Neural cell (in vitro differentiated cells): ENCODE measurements around the gene FLOT1. TPM values are rescaled to one million over a fixed set of nuclear protein-coding genes. Genes with fewer than 3 reads are reported as not detected.

Experiments used
- H2AFZ ChIP-seq: fragments of 200-600, 300-800 bp; sonication (generic), shearing (Covaris generic); 2 replicates; pipeline ENCODE4 v1.6.0; 2014; ENCODE audit warnings: low read depth, mild to moderate bottlenecking, antibody characterized with exemption, low read length, moderate library complexity
- H3F3A ChIP-seq: fragments of 200-600 bp; shearing (Covaris generic); 2 replicates; pipeline ENCODE4 v1.6.1; 2016; ENCODE audit warnings: mild to moderate bottlenecking, moderate library complexity, mixed read lengths, antibody characterized with exemption, low read length; ENCODE audit not compliant: insufficient read depth, poor library complexity, severe bottlenecking
- H3K27ac ChIP-seq: fragments of 200-600, 300-800 bp; sonication (generic), shearing (Covaris generic); 2 replicates; pipeline ENCODE4 v1.5.1; 2014; ENCODE audit warnings: mild to moderate bottlenecking, low read length, moderate library complexity
- H3K27me3 ChIP-seq: fragments of 300-800, 200-600 bp; sonication (generic), shearing (Covaris generic); 2 replicates; pipeline ENCODE4 v1.6.0; 2014; ENCODE audit warnings: mild to moderate bottlenecking, low read depth, low read length, moderate library complexity; ENCODE audit not compliant: insufficient read depth
- H3K36me3 ChIP-seq: fragments of 300-800, 200-600 bp; sonication (generic), shearing (Covaris generic); 2 replicates; pipeline ENCODE4 v1.5.1; 2014; ENCODE audit warnings: mild to moderate bottlenecking, antibody characterized with exemption, low read length, moderate library complexity; ENCODE audit not compliant: insufficient read depth
- H3K4me2 ChIP-seq: fragments of 300-800, 200-600 bp; sonication (generic), shearing (Covaris generic); 2 replicates; pipeline ENCODE4 v1.6.0; 2014; ENCODE audit warnings: mild to moderate bottlenecking, low read length
- H3K4me3 ChIP-seq: fragments of 300-800, 200-600 bp; sonication (generic), shearing (Covaris generic); 2 replicates; pipeline ENCODE4 v1.5.1; 2014; ENCODE audit warnings: mild to moderate bottlenecking, low read length, moderate library complexity
- H3K79me2 ChIP-seq: fragments of 200-600 bp; shearing (Covaris generic); replicated peaks from 2 replicates; pipeline ENCODE4 v1.6.0; 2014; ENCODE audit warnings: mild to moderate bottlenecking, low read length, moderate library complexity; ENCODE audit not compliant: insufficient read depth
- H3K9ac ChIP-seq: fragments of 300-800, 200-600 bp; sonication (generic), shearing (Covaris generic); 2 replicates; pipeline ENCODE4 v1.6.1; 2016; ENCODE audit warnings: mild to moderate bottlenecking, low read length, mixed read lengths
- H3K9me2 ChIP-seq: fragments of 200-600 bp; shearing (Covaris generic); 2 replicates; pipeline ENCODE4 v1.6.1; 2016; ENCODE audit warnings: mild to moderate bottlenecking, low read length, mixed read lengths; ENCODE audit not compliant: insufficient read depth
- H3K9me3 ChIP-seq: fragments of 200-600, 300-800 bp; sonication (generic), shearing (Covaris generic); 2 replicates; pipeline ENCODE4 v1.6.1; 2016; ENCODE audit warnings: mild to moderate bottlenecking, mixed run types, low read length, moderate library complexity, mixed read lengths
- H4K20me1 ChIP-seq: fragments of 200-600 bp; shearing (Covaris generic); 2 replicates; pipeline ENCODE4 v1.6.1; 2016; ENCODE audit warnings: mild to moderate bottlenecking, mixed run types; ENCODE audit not compliant: insufficient read depth
- EP300 ChIP-seq: fragments of 450-650 bp; conservative IDR thresholded peaks from 2 replicates; pipeline ENCODE4 v1.6.1; 2014; ENCODE audit warnings: antibody characterized with exemption, mild to moderate bottlenecking, moderate library complexity; ENCODE audit not compliant: poor library complexity, severe bottlenecking
- EZH2 ChIP-seq: fragments of 200-600, 300-800 bp; shearing (Covaris generic), sonication (generic); IDR thresholded peaks from 2 replicates; pipeline ENCODE4 v1.6.1; 2014; ENCODE audit warnings: antibody characterized with exemption, low read length, borderline replicate concordance, mild to moderate bottlenecking; ENCODE audit not compliant: insufficient read depth, poor library complexity, severe bottlenecking
- MXI1 ChIP-seq: fragments of 450-650 bp; conservative IDR thresholded peaks from 2 replicates; pipeline ENCODE4 v1.6.1; 2014; ENCODE audit warnings: antibody characterized with exemption, mild to moderate bottlenecking; ENCODE audit not compliant: poor library complexity, severe bottlenecking
- POLR2AphosphoS5 ChIP-seq: IDR thresholded peaks from 2 replicates; pipeline ENCODE4 v1.6.1; 2012
- RAD21 ChIP-seq: fragments of 450-650 bp; conservative IDR thresholded peaks from 2 replicates; pipeline ENCODE4 v1.6.1; 2014; ENCODE audit warnings: antibody characterized with exemption, mild to moderate bottlenecking, moderate library complexity
- REST ChIP-seq: IDR thresholded peaks from 2 replicates; pipeline ENCODE4 v1.6.1; 2012; ENCODE audit warnings: borderline replicate concordance
- SMC3 ChIP-seq: fragments of 450-650 bp; conservative IDR thresholded peaks from 2 replicates; pipeline ENCODE4 v1.6.1; 2014; ENCODE audit warnings: antibody characterized with exemption, mild to moderate bottlenecking, moderate library complexity; ENCODE audit not compliant: poor library complexity
- TAF1 ChIP-seq: IDR thresholded peaks from 2 replicates; pipeline ENCODE4 v1.6.1; 2012; ENCODE audit warnings: low read depth
- polyA plus RNA-seq: library from polyadenylated mRNA; depleted of rRNA; stranded (reverse); fragments of >200 nt; gene quantifications from 2 replicates; pipeline ENCODE4 v1.2.3, GENCODE V29; 2014
- TF ChIP-seq, protein P1 (sequence below): fragments of 450-650 bp; IDR thresholded peaks from 2 replicates; pipeline ENCODE4 v1.5.1; 2014; ENCODE audit warnings: antibody characterized with exemption, mild to moderate bottlenecking, moderate library complexity; ENCODE audit not compliant: poor library complexity, severe bottlenecking

FLOT1 gene
- polyA plus RNA-seq, 1 donor from 2014 or later: 72.7 TPM

DNA sequence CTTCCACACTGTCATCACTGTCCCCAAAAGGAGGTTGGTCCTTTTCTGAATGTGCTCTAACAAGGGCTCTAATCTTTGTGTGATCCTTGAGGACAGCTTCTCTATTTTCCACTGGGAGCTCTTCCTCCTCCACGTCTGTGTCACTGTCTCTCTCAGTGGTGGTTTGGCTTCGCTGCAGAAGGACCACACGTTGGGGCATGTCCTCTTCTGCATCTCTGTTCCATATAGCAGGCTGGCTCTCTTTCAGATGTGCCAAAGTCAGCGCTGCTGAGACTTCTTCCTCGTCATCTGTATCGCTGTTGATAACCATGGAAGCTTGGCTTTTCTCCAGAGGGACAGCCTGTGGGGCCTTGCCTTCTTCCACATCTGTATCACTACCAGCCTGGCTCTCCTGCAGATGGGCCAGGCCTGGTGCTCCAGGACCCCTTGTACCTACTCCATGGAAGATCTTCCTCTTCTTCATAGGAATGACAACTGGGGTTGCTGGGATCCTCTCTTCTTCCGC lies 30.0 kb downstream of the FLOT1 start:
- H3K79me2 ChIP-seq: peaks cover 14% of the 10 kb centered on the region
- no peak overlapping the region for H3K27ac ChIP-seq
- no peak overlapping the region for H3K9ac ChIP-seq
- no peaks in the 10 kb centered on the region for H3K9me3 ChIP-seq
- H3K4me2 ChIP-seq: no peak overlapping the region
- no peaks in the 10 kb centered on the region for H4K20me1 ChIP-seq
- no peaks in the 10 kb centered on the region for H3F3A ChIP-seq
- H3K4me3 ChIP-seq: no peak overlapping the region
- no peak overlapping the region for H2AFZ ChIP-seq
- H3K9me2 ChIP-seq: no peaks in the 10 kb centered on the region
- no peak for TF ChIP-seq MXI1
- TF ChIP-seq SMC3: no peak
- TF ChIP-seq REST: no peak
- no peak for TF ChIP-seq RAD21
- no peak for TF ChIP-seq EZH2
- H3K27me3 ChIP-seq: no peaks in the 10 kb centered on the region
- H3K36me3 ChIP-seq: peaks cover 7% of the 10 kb centered on the region

- Histone ChIP-seq H3K36me3 (peaks cover 7% of the 10 kb centered on the region), H3K27me3 (no peaks in the 10 kb centered on the region), H2AFZ (no peak overlapping the region), H3K4me2 (no peak overlapping the region), H3K4me3 (no peak overlapping the region), H3K27ac (no peak overlapping the region), H3K9me2 (no peaks in the 10 kb centered on the region), H3K9ac (no peak overlapping the region), H3K79me2 (peaks cover 14% of the 10 kb centered on the region), H3F3A (no peaks in the 10 kb centered on the region), H3K9me3 (no peaks in the 10 kb centered on the region), H4K20me1 (no peaks in the 10 kb centered on the region)
- TF ChIP-seq, protein P1, sequence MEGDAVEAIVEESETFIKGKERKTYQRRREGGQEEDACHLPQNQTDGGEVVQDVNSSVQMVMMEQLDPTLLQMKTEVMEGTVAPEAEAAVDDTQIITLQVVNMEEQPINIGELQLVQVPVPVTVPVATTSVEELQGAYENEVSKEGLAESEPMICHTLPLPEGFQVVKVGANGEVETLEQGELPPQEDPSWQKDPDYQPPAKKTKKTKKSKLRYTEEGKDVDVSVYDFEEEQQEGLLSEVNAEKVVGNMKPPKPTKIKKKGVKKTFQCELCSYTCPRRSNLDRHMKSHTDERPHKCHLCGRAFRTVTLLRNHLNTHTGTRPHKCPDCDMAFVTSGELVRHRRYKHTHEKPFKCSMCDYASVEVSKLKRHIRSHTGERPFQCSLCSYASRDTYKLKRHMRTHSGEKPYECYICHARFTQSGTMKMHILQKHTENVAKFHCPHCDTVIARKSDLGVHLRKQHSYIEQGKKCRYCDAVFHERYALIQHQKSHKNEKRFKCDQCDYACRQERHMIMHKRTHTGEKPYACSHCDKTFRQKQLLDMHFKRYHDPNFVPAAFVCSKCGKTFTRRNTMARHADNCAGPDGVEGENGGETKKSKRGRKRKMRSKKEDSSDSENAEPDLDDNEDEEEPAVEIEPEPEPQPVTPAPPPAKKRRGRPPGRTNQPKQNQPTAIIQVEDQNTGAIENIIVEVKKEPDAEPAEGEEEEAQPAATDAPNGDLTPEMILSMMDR: no peak
- TF ChIP-seq POLR2AphosphoS5 (no peak), EP300 (no peak), SMC3 (no peak), RAD21 (no peak), TAF1 (no peak), MXI1 (no peak), EZH2 (no peak), REST (no peak)
These were observed 30.6 kb downstream of the FLOT1 start for GRCh38 chr6:30711758-30712380.
